ENCODE measurements around the gene SEC14L6. TPM values are rescaled to one million over a fixed set of nuclear protein-coding genes. Genes with fewer than 3 reads are reported as not detected.

Gene SEC14L6
- total RNA-seq, 2 experiments from 2014 or later = not detected

- ChIA-PET POLR2A (no interaction called here), CTCF (ENCODE audit: unreplicated experiment) (no interaction called here)
- no peak for TF ChIP-seq EZH2phosphoT487 (IDR thresholded peaks at IDR 0.05; ENCODE audit: borderline replicate concordance, low read depth, low read length)
- TF ChIP-seq CTCF (conservative IDR thresholded peaks at IDR 0.05; ENCODE audit: low read length) = no peak
- no peaks in the 10 kb centered on the region for H4K20me1 ChIP-seq (ENCODE audit: insufficient read depth, low read length)
- no TSS peak for BruUV-seq (replicated peaks)
- H3K4me2 ChIP-seq (ENCODE audit: low read length) = no peak overlapping the region
- H2AFZ ChIP-seq (ENCODE audit: low read length) = no peak overlapping the region
- no peaks in the 10 kb centered on the region for H3K9me3 ChIP-seq (ENCODE audit: low read length)
- DNase-seq (ENCODE audit: low spot score) = no peak
- intact Hi-C loops (cut with micrococcal nuclease; ENCODE audit: unreplicated experiment) = no loop called here
- H3K27ac ChIP-seq (ENCODE audit: low read depth, low read length, poor library complexity, severe bottlenecking) = no peak overlapping the region
- no peaks in the 10 kb centered on the region for H3K4me1 ChIP-seq (ENCODE audit: insufficient read depth, low read length, poor library complexity, severe bottlenecking)
- H3K4me3 ChIP-seq (ENCODE audit: low read depth, low read length, poor library complexity, severe bottlenecking) = no peak overlapping the region
- no peaks in the 10 kb centered on the region for H3K79me2 ChIP-seq (ENCODE audit: insufficient read depth, low read depth, low read length)
- no peaks in the 10 kb centered on the region for H3K9me2 ChIP-seq (ENCODE audit: insufficient read depth, low read length)
- H3K36me3 ChIP-seq (ENCODE audit: insufficient read depth, low read length) = no peaks in the 10 kb centered on the region
These were observed 11.4 kb downstream of the SEC14L6 start for GRCh38 chr22:30535182-30535581.

GRCh38 chr22:30531651-30532608 is 14.6 kb downstream of the SEC14L6 start:
- no peak overlapping the region for H2AFZ ChIP-seq (ENCODE audit: low read length)
- intact Hi-C loops (cut with micrococcal nuclease; ENCODE audit: unreplicated experiment) = no loop called here
- no peak for TF ChIP-seq EZH2phosphoT487 (IDR thresholded peaks at IDR 0.05; ENCODE audit: borderline replicate concordance, low read depth, low read length)
- TF ChIP-seq CTCF (conservative IDR thresholded peaks at IDR 0.05; ENCODE audit: low read length) = no peak
- ChIA-PET CTCF (ENCODE audit: unreplicated experiment) (no interaction called here), POLR2A (no interaction called here)
- H3K4me3 ChIP-seq (ENCODE audit: low read depth, low read length, poor library complexity, severe bottlenecking) = no peak overlapping the region
- no peaks in the 10 kb centered on the region for H3K9me2 ChIP-seq (ENCODE audit: insufficient read depth, low read length)
- no peak for DNase-seq (ENCODE audit: low spot score)
- H3K27ac ChIP-seq (ENCODE audit: low read depth, low read length, poor library complexity, severe bottlenecking) = no peak overlapping the region
- H4K20me1 ChIP-seq (ENCODE audit: insufficient read depth, low read length) = no peaks in the 10 kb centered on the region
- BruUV-seq (replicated peaks) = no TSS peak
- no peaks in the 10 kb centered on the region for H3K36me3 ChIP-seq (ENCODE audit: insufficient read depth, low read length)
- no peaks in the 10 kb centered on the region for H3K79me2 ChIP-seq (ENCODE audit: insufficient read depth, low read depth, low read length)
- no peak overlapping the region for H3K4me2 ChIP-seq (ENCODE audit: low read length)
- no peaks in the 10 kb centered on the region for H3K9me3 ChIP-seq (ENCODE audit: low read length)
- H3K4me1 ChIP-seq (ENCODE audit: insufficient read depth, low read length, poor library complexity, severe bottlenecking) = no peaks in the 10 kb centered on the region

GRCh38 chr22:30526656-30527055 is 19.9 kb downstream of the SEC14L6 start:
- no TSS peak for BruUV-seq (replicated peaks)
- no peaks in the 10 kb centered on the region for H4K20me1 ChIP-seq (ENCODE audit: insufficient read depth, low read length)
- no peaks in the 10 kb centered on the region for H3K9me3 ChIP-seq (ENCODE audit: low read length)
- no peak overlapping the region for H3K27ac ChIP-seq (ENCODE audit: low read depth, low read length, poor library complexity, severe bottlenecking)
- DNase-seq (ENCODE audit: low spot score) = no peak
- no peaks in the 10 kb centered on the region for H3K4me1 ChIP-seq (ENCODE audit: insufficient read depth, low read length, poor library complexity, severe bottlenecking)
- no peaks in the 10 kb centered on the region for H3K79me2 ChIP-seq (ENCODE audit: insufficient read depth, low read depth, low read length)
- TF ChIP-seq EZH2phosphoT487 (IDR thresholded peaks at IDR 0.05; ENCODE audit: borderline replicate concordance, low read depth, low read length) (no peak), CTCF (conservative IDR thresholded peaks at IDR 0.05; ENCODE audit: low read length) (no peak)
- no peaks in the 10 kb centered on the region for H3K36me3 ChIP-seq (ENCODE audit: insufficient read depth, low read length)
- CTCF ChIA-PET (ENCODE audit: unreplicated experiment) = no interaction called here
- H3K9me2 ChIP-seq (ENCODE audit: insufficient read depth, low read length) = no peaks in the 10 kb centered on the region
- intact Hi-C loops (cut with micrococcal nuclease; ENCODE audit: unreplicated experiment) = no loop called here
- no peak overlapping the region for H2AFZ ChIP-seq (ENCODE audit: low read length)
- POLR2A ChIA-PET = no interaction called here
- no peak overlapping the region for H3K4me2 ChIP-seq (ENCODE audit: low read length)
- no peak overlapping the region for H3K4me3 ChIP-seq (ENCODE audit: low read depth, low read length, poor library complexity, severe bottlenecking)
